Peyer's patch (tissue), 4 donors: ENCODE data around the gene TBXT.

ENCODE experiments used
- POLR2A ChIP-seq, 2 donors: fragments of 450-650 bp; IDR thresholded peaks; one replicate each; pipeline ENCODE4 v1.5.1; 2017; ENCODE audit warnings: antibody characterized with exemption in 2 of 2, mild to moderate bottlenecking in 2 of 2, moderate library complexity in 2 of 2
- TF ChIP-seq, protein P1 (sequence below), 6 experiments: fragments of 450-650 bp in 4 of 6; fragments of 200-600 bp in 2 of 6; sonication (generic) in 1 of 6; IDR thresholded peaks; one replicate each; pipeline ENCODE4 v1.5.1; 2017 to 2019; ENCODE audit warnings: antibody characterized with exemption in 6 of 6, mild to moderate bottlenecking in 3 of 6, moderate library complexity in 1 of 6

- no peak for TF ChIP-seq POLR2A (IDR thresholded peaks at IDR 0.05)
- TF ChIP-seq, protein P1, sequence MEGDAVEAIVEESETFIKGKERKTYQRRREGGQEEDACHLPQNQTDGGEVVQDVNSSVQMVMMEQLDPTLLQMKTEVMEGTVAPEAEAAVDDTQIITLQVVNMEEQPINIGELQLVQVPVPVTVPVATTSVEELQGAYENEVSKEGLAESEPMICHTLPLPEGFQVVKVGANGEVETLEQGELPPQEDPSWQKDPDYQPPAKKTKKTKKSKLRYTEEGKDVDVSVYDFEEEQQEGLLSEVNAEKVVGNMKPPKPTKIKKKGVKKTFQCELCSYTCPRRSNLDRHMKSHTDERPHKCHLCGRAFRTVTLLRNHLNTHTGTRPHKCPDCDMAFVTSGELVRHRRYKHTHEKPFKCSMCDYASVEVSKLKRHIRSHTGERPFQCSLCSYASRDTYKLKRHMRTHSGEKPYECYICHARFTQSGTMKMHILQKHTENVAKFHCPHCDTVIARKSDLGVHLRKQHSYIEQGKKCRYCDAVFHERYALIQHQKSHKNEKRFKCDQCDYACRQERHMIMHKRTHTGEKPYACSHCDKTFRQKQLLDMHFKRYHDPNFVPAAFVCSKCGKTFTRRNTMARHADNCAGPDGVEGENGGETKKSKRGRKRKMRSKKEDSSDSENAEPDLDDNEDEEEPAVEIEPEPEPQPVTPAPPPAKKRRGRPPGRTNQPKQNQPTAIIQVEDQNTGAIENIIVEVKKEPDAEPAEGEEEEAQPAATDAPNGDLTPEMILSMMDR (IDR thresholded peaks at IDR 0.05) = no peak
Measured at GRCh38 chr6:166121726-166122125, 45.9 kb downstream of the TBXT start.
